ENCODE results near the gene ZACN.
A peak's percentile ranks its signal among the peaks of the same experiment; 100 is the strongest.
"Not testable (repeated sequence)": the region's sequence is repeated elsewhere in the genome, so short reads cannot be mapped to it uniquely, and the experiment has no call there.

ZACN gene

DNA sequence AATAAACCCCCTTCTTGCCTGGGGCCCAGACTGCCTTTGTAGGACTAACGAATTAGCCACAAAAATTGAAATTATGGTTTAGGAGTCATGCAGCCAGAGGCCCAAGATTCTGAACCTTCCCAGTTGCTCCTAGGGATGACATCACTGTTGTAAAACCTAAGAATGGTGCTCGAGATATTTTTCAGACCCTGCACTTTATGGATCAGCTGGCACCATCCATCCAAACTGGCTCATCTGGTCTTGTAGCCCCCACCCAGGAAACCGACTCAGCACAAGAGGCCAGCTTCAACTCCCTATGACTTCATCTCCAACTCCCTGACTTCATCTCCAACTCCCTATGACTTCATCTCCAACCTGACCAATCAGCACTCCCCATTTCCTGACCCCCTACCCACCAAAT is 40.9 kb upstream of the ZACN start:
- no peak overlapping the region; the same call in 1 of the 2 replicates for H3K27ac ChIP-seq
- TF ChIP-seq, protein P1, sequence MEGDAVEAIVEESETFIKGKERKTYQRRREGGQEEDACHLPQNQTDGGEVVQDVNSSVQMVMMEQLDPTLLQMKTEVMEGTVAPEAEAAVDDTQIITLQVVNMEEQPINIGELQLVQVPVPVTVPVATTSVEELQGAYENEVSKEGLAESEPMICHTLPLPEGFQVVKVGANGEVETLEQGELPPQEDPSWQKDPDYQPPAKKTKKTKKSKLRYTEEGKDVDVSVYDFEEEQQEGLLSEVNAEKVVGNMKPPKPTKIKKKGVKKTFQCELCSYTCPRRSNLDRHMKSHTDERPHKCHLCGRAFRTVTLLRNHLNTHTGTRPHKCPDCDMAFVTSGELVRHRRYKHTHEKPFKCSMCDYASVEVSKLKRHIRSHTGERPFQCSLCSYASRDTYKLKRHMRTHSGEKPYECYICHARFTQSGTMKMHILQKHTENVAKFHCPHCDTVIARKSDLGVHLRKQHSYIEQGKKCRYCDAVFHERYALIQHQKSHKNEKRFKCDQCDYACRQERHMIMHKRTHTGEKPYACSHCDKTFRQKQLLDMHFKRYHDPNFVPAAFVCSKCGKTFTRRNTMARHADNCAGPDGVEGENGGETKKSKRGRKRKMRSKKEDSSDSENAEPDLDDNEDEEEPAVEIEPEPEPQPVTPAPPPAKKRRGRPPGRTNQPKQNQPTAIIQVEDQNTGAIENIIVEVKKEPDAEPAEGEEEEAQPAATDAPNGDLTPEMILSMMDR (conservative IDR thresholded peaks at IDR 0.05) = no peak

DNA sequence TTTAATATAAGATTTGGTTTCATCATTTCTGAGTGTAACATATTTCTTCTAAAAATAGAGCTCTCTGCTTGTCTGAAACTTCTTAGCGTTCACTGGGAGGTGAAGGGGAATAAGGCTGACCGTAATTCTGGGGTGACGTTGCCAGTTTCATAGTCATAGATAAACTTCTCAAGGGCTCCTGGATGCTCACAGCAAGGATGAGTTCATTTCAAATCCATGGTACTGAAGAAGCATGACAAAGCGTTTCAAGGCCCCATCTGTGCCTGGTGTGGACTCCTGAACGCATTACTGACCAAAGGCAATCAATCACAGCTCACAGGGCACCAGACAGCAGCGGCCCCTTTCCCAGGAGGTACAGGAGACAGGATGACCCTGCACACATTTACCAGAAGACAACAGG is 39.9 kb upstream of the ZACN start:
- TF ChIP-seq, protein P1 (conservative IDR thresholded peaks at IDR 0.05) = no peak
- H3K27ac ChIP-seq = no peak overlapping the region

DNA sequence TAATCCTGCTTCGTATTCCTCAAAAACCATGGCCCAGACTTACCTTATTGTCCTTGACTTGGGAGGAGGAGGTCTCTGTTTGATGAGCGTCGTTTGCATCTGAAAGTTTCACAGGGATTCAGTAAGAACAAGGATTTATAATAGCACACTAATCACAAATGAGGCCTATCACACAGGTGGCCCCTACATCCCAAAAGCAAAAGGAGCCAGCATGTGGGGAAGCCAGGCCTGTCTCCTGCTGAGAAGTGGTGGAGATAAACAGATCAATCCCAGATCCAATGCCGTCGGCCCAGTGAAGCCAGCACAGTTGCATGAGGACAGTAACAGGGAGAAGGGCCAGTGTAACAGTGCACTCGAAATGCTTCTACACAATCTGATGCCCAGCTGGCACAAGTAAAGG is 38.6 kb upstream of the ZACN start:
- TF ChIP-seq, protein P1 (conservative IDR thresholded peaks at IDR 0.05) = no peak
- no peak overlapping the region for H3K27ac ChIP-seq

DNA sequence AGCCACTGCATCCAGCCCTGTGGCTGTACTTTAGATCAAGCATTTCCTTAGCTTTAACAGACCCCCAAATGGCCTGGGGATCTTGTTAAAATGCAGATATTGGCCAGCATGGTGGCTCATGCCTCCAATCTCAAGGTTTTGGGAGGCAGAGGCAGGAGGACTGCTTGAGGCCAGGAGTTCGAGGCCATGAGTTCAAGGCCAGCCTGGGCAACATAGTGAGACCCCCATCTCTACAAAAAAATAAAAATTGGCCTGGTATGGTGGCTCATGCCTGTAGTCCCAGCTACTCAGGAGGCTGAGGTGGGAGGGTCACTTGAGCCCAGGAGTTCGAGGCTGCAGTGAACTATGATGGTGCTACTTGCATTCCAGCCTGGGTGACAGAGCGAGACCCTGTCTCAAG is 36.1 kb upstream of the ZACN start:
- not testable (repeated sequence) for H3K27ac ChIP-seq

DNA sequence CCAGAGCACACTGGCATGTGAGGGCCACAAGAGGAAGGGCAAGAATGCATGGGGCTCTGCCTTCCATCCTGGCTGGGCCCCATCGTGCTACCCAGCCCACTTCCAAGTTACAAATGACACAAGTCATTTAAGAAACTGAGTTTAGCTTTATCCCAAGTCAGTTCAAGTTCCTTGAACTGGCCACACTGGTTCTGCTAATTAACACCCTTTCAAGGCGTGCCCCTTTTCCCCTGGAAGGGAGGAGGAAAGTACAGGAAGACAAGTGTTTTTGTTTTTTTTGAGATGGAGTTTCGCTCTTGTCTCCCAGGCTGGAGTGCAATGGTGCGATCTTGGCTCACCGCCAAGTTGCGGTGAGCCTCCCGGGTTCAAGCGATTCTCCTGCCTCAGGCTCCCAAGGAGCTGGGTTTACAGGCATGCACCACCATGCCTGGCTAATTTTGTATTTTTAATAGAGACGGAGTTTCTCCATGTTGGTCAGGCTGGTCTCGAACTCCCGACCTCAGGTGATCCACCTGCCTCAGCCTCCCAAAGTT is 34.4 kb upstream of the ZACN start:
- H3K27ac ChIP-seq = not testable (repeated sequence)

DNA sequence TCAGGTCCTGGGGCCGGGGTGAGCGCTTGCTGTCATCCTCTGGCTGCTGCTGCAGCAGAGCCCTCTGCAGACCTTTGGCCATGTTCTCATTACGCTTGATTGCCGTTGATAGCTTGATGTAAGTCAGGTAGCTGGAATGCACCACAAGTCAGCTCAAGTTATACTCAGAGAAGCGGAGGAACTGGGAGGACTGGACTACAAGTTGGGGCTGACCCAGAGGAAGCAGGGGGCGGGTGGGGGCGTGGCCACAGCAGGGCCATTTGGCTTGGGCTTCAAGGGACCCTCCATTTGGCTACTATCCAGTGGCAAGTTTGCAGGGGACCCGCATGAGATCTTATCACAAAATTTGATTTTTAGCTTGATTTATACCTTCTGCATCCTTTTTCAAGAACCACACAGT is 32.9 kb upstream of the ZACN start:
- TF ChIP-seq, protein P1 (conservative IDR thresholded peaks at IDR 0.05) = no peak
- H3K27ac ChIP-seq = no peak overlapping the region

DNA sequence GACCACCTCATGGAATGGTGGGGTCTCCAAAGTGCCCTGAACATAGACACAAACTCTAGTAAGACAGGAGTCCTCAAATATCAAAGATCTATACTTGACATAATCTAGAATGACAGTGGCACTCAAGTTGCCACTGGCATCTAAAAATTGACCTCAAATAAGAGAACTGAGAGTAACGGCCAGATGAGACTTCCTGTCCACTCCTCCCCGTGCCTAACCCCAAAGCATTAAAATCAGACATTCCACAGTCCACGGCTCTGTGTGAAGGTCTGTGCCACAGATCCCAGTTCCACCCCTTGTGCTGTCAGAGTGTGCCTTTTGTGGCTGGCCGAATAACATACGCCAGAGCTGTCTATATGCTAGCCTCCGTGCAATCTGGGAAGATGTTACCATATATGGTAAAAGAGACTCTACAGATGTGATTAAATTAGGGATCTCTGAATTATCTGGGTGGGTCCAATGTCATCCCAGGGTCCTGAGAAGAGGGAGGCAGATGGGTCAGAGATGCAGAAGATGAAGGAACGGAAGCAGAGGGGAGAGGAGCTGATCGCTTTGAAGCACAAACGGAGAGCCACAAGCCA is 30.9 kb upstream of the ZACN start:
- no peak overlapping the region for H3K27ac ChIP-seq
- TF ChIP-seq, protein P1 (conservative IDR thresholded peaks at IDR 0.05) = no peak

DNA sequence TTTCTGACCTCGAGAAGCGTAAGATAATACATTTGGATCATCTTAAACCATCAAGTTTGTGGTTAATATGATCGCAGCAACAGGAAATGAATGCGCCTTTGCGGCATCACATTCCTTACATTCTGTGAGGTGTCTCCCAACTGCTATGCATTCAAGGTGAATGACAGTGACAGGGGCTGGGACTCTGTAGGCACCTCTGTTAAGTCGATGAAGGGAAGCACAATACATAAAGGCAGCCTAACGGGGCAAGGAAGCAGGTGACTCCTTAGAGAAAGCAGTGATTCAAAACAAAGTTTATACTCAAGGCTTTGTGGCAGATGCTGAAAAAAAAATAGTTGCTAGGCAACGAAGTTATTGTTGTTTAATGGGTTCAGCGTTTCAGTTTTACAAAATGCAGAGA is 30.3 kb upstream of the ZACN start:
- H3K27ac ChIP-seq = no peak overlapping the region
- TF ChIP-seq, protein P1 (conservative IDR thresholded peaks at IDR 0.05) = no peak

DNA sequence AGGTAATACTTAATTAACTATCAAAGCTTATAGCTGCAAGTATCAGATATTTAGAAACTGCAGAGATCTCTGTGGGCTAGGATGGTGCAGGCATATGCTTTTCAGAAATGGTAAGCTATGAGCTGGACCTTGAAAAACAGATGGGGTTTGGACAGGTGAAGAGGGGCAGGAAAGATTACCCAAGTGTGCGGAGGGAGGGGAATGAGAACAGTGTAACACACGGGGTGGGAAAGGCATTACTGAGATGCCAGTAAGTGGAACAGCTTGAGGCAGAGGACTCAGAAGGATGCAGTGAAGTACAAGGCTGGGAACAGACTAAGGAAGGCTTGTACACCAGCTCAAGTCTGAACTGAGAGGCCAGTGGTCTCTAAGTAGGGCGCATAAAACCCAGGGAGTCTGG is 29.7 kb upstream of the ZACN start:
- TF ChIP-seq, protein P1 (conservative IDR thresholded peaks at IDR 0.05) = no peak
- peak overlapping the region; percentile 74 for H3K27ac ChIP-seq

All from VCaP (cell line).